GM08714 (cell line): Measurements from ENCODE around the gene C1QA.

Experiments
- H3K4me3 ChIP-seq: fragments of 200-500 bp; sonication (Bioruptor generic); 2 replicates; pipeline ENCODE4 v1.5.1; 2014; ENCODE audit warnings: mild to moderate bottlenecking, low read length, inconsistent platforms
- ZNF274 ChIP-seq: IDR thresholded peaks from 2 replicates; pipeline ENCODE4 v1.6.1; 2012; ENCODE audit warnings: mild to moderate bottlenecking, low read depth, low read length

The C1QA gene

GRCh38 chr1:22601610-22602009 lies 34.8 kb upstream of the C1QA start:
- H3K4me3 ChIP-seq = no peak overlapping the region
- TF ChIP-seq ZNF274 = no peak

- H3K4me3 ChIP-seq = no peak overlapping the region
Observed at GRCh38 chr1:22602060-22602740, 34.2 kb upstream of the C1QA start.

GRCh38 chr1:22606161-22606560 lies 30.3 kb upstream of the C1QA start:
- H3K4me3 ChIP-seq = no peak overlapping the region
- no peak for TF ChIP-seq ZNF274

More at GRCh38 chr1:22602060-22602740, 34.2 kb upstream of the C1QA start:
- no peak for TF ChIP-seq ZNF274

- TF ChIP-seq ZNF274 = no peak
- H3K4me3 ChIP-seq = no peak overlapping the region
Observed at GRCh38 chr1:22607154-22607553, 29.3 kb upstream of the C1QA start.

- TF ChIP-seq ZNF274 = no peak
- H3K4me3 ChIP-seq = no peak overlapping the region
Observed at GRCh38 chr1:22608361-22608760, 28.1 kb upstream of the C1QA start.

DNA sequence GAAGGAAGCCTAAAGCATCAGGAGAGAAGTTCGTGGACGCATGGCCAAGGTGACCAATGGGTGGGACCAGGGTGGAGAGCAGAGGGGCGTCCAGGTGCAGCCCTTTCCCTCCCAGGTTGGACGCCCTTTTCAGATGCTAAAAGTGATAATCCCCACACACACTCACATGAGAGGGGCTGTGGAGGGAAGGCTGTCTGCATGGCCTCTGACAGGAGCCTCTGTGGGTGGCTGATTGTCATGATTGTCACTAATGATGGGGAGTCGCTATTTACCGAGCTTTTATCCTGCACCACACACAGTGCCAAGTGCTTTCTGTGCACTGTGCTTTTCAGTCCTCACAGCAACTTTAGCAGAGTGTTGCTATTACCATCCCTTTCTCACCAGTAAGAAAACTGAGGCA lies 27.1 kb upstream of the C1QA start:
- no peak for TF ChIP-seq ZNF274
- H3K4me3 ChIP-seq = no peak overlapping the region

DNA sequence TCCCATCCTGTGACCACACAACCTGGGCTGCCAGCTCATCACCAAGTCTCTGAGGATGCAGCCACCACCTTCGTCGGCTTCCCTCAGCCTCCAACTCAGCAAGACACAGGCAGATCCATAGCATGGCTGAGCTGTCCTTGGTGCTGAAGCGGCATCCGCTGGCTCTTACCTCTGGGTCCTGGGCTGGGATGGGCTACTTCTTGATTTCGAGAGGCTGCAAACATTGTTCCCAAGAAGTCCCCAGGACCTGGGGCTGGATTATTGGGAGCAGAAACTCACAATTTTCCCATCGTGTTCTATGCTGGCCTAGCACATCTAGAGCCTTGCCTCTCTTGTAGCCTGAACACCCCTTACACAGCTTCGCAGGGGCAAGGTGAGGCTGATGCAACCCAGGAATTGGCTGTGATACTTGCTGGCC lies 24.9 kb upstream of the C1QA start:
- TF ChIP-seq ZNF274 = no peak
- no peak overlapping the region for H3K4me3 ChIP-seq

DNA sequence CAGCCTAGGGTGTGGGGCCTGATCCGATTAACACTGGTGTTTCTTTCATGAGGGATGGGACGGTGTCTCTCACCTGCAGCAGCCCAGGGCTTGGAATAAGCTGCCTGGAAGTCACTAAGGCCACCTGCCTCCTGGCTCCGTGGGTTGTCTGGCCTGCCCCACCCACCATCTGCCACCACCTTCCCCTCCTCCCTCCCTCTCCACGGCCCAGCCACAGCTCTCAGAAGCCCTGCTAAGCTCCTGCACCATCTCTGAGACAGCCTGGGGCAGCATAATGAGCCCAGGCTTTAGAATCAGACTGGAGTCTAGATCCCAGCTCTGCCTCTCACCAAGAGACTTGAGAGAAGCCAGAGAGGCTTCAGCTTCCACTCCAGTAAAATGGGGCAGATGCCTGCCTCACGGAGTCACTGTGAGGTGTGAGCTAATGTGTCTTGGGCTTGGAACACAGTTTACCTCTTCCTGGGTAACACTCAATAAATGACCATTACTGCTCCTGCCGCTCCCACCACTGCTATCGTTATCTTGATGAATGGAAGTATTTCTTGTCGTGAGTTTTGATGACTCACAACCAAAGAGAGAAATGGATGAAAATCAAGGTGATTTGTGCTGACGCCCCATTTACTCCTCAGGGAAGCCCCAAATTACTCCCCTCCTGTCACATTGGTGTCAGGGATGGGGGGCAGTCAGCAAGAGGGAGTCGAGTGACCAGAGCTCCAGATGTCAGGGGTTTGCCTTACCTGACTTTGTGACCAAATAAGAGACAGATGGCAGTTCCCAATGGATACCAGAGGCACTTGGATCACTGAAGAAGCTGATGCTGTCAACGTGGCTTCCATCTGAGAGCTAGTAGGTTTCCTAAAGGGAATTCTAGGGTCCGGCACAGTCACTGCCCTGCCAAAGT lies 23.5 kb upstream of the C1QA start:
- no peak overlapping the region for H3K4me3 ChIP-seq

DNA sequence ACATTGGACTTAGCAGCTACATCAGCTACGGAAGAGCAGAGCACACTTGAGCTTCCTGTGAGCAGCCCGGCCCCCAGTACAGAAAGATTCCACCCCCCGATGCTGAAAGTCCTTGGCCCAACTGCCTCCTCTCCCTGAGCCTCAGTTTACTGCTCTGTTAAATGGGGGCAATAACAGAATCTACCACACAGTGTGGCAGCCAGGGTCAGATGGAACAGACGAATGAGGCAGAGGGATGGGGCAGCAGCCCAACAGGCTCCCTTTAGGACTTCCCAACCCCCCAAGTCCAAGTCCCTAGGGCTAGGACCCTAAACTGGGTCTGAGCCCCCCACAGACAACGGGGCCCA lies 22.9 kb upstream of the C1QA start:
- H3K4me3 ChIP-seq = no peak overlapping the region
- no peak for TF ChIP-seq ZNF274

More for the DNA sequence above, 23.5 kb upstream of the C1QA start:
- TF ChIP-seq ZNF274 = no peak

DNA sequence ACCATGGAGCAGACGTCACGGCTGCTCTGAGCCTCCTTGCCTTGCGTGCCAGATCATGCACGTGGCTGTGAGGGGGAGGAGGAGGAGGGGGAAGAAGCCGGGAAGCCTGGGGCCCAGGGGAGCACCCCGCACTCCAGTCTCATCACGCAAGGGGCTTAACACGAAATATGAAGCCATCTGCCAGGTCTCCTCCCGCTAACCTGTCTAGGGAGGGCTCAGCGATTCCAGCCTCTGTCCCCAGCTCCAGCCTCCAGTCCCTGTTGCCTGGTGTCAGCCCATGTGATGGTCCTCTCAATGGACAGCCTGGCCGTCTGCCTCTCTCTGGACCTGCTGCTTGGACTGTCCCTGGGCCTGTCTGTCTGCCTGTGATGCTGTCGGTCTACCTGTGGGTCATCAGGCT lies 22.5 kb upstream of the C1QA start:
- TF ChIP-seq ZNF274 = no peak
- H3K4me3 ChIP-seq = no peak overlapping the region

- no peak overlapping the region for H3K4me3 ChIP-seq
- TF ChIP-seq ZNF274 = no peak
Observed at GRCh38 chr1:22615886-22616285, 20.5 kb upstream of the C1QA start.

- H3K4me3 ChIP-seq = no peak overlapping the region
- TF ChIP-seq ZNF274 = no peak
Observed at GRCh38 chr1:22616571-22616970, 19.9 kb upstream of the C1QA start.

GRCh38 chr1:22618056-22618455 lies 18.4 kb upstream of the C1QA start:
- no peak for TF ChIP-seq ZNF274
- no peak overlapping the region for H3K4me3 ChIP-seq

DNA sequence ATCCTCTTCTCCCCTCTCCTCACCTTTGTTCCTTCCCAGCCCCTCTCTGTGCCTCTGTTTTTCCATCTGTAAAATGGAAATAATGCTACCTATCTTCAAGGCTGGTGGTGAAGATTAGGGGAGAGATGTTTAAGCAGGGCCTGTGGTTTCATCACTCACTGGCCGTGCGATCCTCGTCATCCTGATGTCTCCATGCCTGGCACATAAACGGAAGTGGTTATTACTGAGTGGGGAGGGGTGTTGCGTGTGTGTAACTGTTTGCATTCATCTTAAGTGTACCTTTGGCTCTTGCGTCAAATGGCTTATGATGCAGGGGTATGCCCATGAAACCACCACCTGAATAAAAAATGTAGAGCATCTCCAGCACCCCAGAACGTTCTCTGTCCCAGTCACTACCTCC lies 17.2 kb upstream of the C1QA start:
- no peak for TF ChIP-seq ZNF274
- H3K4me3 ChIP-seq = no peak overlapping the region

- no peak for TF ChIP-seq ZNF274
- no peak overlapping the region for H3K4me3 ChIP-seq
Observed at GRCh38 chr1:22619798-22620197, 16.6 kb upstream of the C1QA start.
